Measurements from ENCODE around the gene SLC25A45.

Gene SLC25A45

DNA sequence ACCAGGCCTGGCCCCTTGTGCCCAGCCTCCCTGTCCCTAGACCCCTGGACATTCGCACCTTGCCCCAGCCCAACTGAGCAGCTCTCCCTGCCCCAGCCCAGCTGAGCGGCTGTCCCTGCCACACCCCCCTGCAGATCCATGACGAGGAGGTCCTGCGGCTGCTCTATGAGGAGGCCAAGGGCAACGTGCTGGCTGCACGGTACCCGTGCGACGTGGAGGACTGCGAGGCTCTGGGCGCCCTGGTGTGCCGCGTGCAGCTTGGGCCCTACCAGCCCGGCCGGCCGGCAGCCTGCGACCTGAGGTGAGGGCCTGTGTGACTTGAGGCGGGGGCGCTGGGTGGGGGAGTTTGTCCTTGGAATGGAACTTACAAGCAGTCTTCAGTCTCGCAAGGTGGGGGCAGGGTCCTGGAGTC is 11.7 kb upstream of the SLC25A45 start:
- Histone ChIP-seq H3K9ac (no peak overlapping the region), H3K4me3 (ENCODE audit: low read depth, low read length) (no peak overlapping the region), H3K36me3 (ENCODE audit: control insufficient read depth, insufficient read depth, low read length) (no peaks in the 10 kb centered on the region), H2AFZ (no peak overlapping the region), H3K27me3 (ENCODE audit: control insufficient read depth, insufficient read depth, low read length) (no peaks in the 10 kb centered on the region), H3K79me2 (peaks cover 15% of the 10 kb centered on the region), H3K4me2 (ENCODE audit: low read length) (no peak overlapping the region), H3K9me3 (ENCODE audit: control insufficient read depth, low read length) (no peaks in the 10 kb centered on the region), H3K27ac (no peak overlapping the region), H3K4me1 (no peaks in the 10 kb centered on the region)
- TF ChIP-seq, protein P1, sequence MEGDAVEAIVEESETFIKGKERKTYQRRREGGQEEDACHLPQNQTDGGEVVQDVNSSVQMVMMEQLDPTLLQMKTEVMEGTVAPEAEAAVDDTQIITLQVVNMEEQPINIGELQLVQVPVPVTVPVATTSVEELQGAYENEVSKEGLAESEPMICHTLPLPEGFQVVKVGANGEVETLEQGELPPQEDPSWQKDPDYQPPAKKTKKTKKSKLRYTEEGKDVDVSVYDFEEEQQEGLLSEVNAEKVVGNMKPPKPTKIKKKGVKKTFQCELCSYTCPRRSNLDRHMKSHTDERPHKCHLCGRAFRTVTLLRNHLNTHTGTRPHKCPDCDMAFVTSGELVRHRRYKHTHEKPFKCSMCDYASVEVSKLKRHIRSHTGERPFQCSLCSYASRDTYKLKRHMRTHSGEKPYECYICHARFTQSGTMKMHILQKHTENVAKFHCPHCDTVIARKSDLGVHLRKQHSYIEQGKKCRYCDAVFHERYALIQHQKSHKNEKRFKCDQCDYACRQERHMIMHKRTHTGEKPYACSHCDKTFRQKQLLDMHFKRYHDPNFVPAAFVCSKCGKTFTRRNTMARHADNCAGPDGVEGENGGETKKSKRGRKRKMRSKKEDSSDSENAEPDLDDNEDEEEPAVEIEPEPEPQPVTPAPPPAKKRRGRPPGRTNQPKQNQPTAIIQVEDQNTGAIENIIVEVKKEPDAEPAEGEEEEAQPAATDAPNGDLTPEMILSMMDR (IDR thresholded peaks at IDR 0.05): no peak

- TF ChIP-seq, protein P1 (IDR thresholded peaks at IDR 0.05): no peak
Observed at GRCh38 chr11:65393513-65394079, 11.2 kb upstream of the SLC25A45 start.

DNA sequence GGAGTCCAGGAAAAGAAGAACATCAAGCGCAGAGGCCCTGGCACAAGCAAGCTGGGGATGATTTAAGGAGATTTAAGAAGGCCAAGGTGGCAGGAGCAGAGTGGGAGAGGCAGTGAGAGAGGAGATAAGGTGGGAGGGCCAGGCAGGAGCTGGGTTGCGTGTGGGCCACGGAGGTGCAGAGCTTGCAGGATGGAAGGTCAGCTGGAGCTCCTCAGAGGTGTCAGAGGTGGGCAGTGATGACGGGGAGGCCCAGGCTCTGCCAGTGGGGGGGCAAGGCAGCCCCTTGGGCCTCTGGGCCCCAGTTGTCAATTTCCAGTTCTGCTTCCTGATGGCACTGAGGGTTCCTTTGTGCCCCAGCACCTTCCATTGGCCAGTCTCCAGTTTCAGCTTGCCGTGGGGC is 10.5 kb upstream of the SLC25A45 start:
- Histone ChIP-seq H3K79me2 (peaks cover 10% of the 10 kb centered on the region), H3K4me3 (ENCODE audit: low read depth, low read length) (no peak overlapping the region), H2AFZ (no peak overlapping the region), H3K36me3 (ENCODE audit: control insufficient read depth, insufficient read depth, low read length) (no peaks in the 10 kb centered on the region), H3K4me1 (no peaks in the 10 kb centered on the region), H3K9ac (no peak overlapping the region), H3K4me2 (ENCODE audit: low read length) (no peak overlapping the region), H3K27me3 (ENCODE audit: control insufficient read depth, insufficient read depth, low read length) (no peaks in the 10 kb centered on the region), H3K27ac (no peak overlapping the region), H3K9me3 (ENCODE audit: control insufficient read depth, low read length) (no peaks in the 10 kb centered on the region)
- TF ChIP-seq, protein P1 (IDR thresholded peaks at IDR 0.05): no peak

More at GRCh38 chr11:65393513-65394079, 11.2 kb upstream of the SLC25A45 start:
- peaks cover 15% of the 10 kb centered on the region for H3K79me2 ChIP-seq
- no peak overlapping the region for H3K9ac ChIP-seq
- no peaks in the 10 kb centered on the region for H3K36me3 ChIP-seq (ENCODE audit: control insufficient read depth, insufficient read depth, low read length)
- H3K4me2 ChIP-seq (ENCODE audit: low read length): no peak overlapping the region
- H3K27me3 ChIP-seq (ENCODE audit: control insufficient read depth, insufficient read depth, low read length): no peaks in the 10 kb centered on the region
- H3K27ac ChIP-seq: no peak overlapping the region
- no peaks in the 10 kb centered on the region for H3K4me1 ChIP-seq
- H3K4me3 ChIP-seq (ENCODE audit: low read depth, low read length): no peak overlapping the region
- no peak overlapping the region for H2AFZ ChIP-seq
- H3K9me3 ChIP-seq (ENCODE audit: control insufficient read depth, low read length): no peaks in the 10 kb centered on the region

GRCh38 chr11:65392186-65392829 is 9.9 kb upstream of the SLC25A45 start:
- Histone ChIP-seq H3K4me2 (ENCODE audit: low read length) (no peak overlapping the region), H3K4me1 (no peaks in the 10 kb centered on the region), H3K79me2 (peaks cover 9% of the 10 kb centered on the region), H3K9ac (no peak overlapping the region), H3K27ac (no peak overlapping the region), H3K36me3 (ENCODE audit: control insufficient read depth, insufficient read depth, low read length) (no peaks in the 10 kb centered on the region), H2AFZ (no peak overlapping the region), H3K4me3 (ENCODE audit: low read depth, low read length) (no peak overlapping the region), H3K9me3 (ENCODE audit: control insufficient read depth, low read length) (no peaks in the 10 kb centered on the region), H3K27me3 (ENCODE audit: control insufficient read depth, insufficient read depth, low read length) (no peaks in the 10 kb centered on the region)
- TF ChIP-seq, protein P1 (IDR thresholded peaks at IDR 0.05): no peak

DNA sequence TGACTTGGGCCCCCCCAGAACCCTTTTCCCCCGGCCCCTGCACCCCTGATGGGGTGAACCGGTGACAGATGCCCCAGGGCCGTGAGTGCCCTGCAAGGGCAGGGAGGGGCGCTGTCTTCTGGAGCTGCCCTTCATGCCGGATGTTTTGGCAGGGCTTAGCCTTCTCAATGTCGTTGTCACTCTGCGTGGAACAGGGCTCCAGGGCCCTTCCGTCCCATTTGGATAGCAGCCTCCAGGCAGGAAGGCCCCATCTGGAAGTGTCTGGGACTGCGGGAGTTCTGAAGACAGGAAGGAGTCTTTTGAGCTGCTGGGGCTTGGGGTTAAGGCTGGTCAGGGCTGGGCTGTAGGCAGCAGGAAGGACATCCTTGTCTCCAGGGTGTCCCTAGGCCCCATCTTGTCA is 8.6 kb upstream of the SLC25A45 start:
- no peak overlapping the region for H3K9ac ChIP-seq
- H2AFZ ChIP-seq: no peak overlapping the region
- H3K36me3 ChIP-seq (ENCODE audit: control insufficient read depth, insufficient read depth, low read length): no peaks in the 10 kb centered on the region
- H3K4me2 ChIP-seq (ENCODE audit: low read length): no peak overlapping the region
- peaks cover 8% of the 10 kb centered on the region for H3K79me2 ChIP-seq
- no peaks in the 10 kb centered on the region for H3K9me3 ChIP-seq (ENCODE audit: control insufficient read depth, low read length)
- H3K4me1 ChIP-seq: peaks cover 2% of the 10 kb centered on the region
- peak overlapping the region; percentile 51 for H3K27ac ChIP-seq
- no peaks in the 10 kb centered on the region for H3K27me3 ChIP-seq (ENCODE audit: control insufficient read depth, insufficient read depth, low read length)
- TF ChIP-seq, protein P1 (IDR thresholded peaks at IDR 0.05): no peak
- no peak overlapping the region for H3K4me3 ChIP-seq (ENCODE audit: low read depth, low read length)
